ENCODE measurements around the gene TRIM59. TPM values are rescaled to one million over a fixed set of nuclear protein-coding genes. Genes with fewer than 3 reads are reported as not detected.

The TRIM59 gene
- total and polyA plus RNA-seq, 9 of the 15 experiments (the other 6 are each of a cell fraction or from before 2014, with no cell fraction given): 16.8 to 101 (median 34.8) TPM

- no peaks in the 10 kb centered on the region for H3K9me1 ChIP-seq (ENCODE audit: control insufficient read depth, insufficient read depth, low read length)
- no peak for TF ChIP-seq NR3C1 (CRISPR knock-in tag; IDR thresholded peaks at IDR 0.05)
- no peak for TF ChIP-seq E2F1 (CRISPR knock-in tag; IDR thresholded peaks at IDR 0.05)
- TF ChIP-seq ZNF280A (IDR thresholded peaks at IDR 0.05; ENCODE audit: low read depth, partially characterized antibody): no peak
- TF ChIP-seq HBP1 (CRISPR knock-in tag; IDR thresholded peaks at IDR 0.05): no peak
- TF ChIP-seq CBX8 (IDR thresholded peaks at IDR 0.05; ENCODE audit: borderline replicate concordance, extremely low read depth, low read depth, low read length, poor library complexity, severe bottlenecking): no peak
- TF ChIP-seq SOX6 (IDR thresholded peaks at IDR 0.05): no peak
- TF ChIP-seq POLR2H (tag; IDR thresholded peaks at IDR 0.05; ENCODE audit: low read depth): no peak
- TF ChIP-seq EWSR1 (IDR thresholded peaks at IDR 0.05; ENCODE audit: borderline replicate concordance, low read depth, partially characterized antibody): no peak
- no peak for TF ChIP-seq HDAC3 (IDR thresholded peaks at IDR 0.05; ENCODE audit: borderline replicate concordance, partially characterized antibody)
- no peak for TF ChIP-seq HIVEP1 (CRISPR knock-in tag; IDR thresholded peaks at IDR 0.05)
- H4K20me1 ChIP-seq (replicated peaks; ENCODE audit: control insufficient read depth, insufficient read depth, low read length): no peaks in the 10 kb centered on the region
- ChIA-PET POLR2A (interaction anchor here (0.6 kb wide), 1 partner anchor 29 kb away, joined by 3 read pairs; the partner anchor contains the start of gene TRIM59), CTCF (ENCODE audit: low intra/inter-chr PET ratio) (no interaction called here)
- no peak for ATAC-seq
- H3K4me2 ChIP-seq (ENCODE audit: insufficient read depth, low read length): no peak overlapping the region
- no peaks in the 10 kb centered on the region for H3K9me3 ChIP-seq (replicated peaks; ENCODE audit: control insufficient read depth, insufficient read depth, low read depth, low read length)
- H3K79me2 ChIP-seq (ENCODE audit: control insufficient read depth, insufficient read depth, low read length): no peaks in the 10 kb centered on the region
- peaks cover 0 to 3% of the 10 kb centered on the region in 2 experiments; a peak in 1 of 5 replicates for H3K4me1 ChIP-seq (replicated peaks in 1 of 2; ENCODE audit: control insufficient read depth in 2 of 2, insufficient read depth in 2 of 2, low read length in 2 of 2)
- H3K27ac ChIP-seq (ENCODE audit: extremely low read depth, low read depth, low read length): no peak overlapping the region
- intact Hi-C loops (cut with micrococcal nuclease): no loop called here
- no peaks in the 10 kb centered on the region for H3K36me3 ChIP-seq (ENCODE audit: control insufficient read depth, insufficient read depth, low read length)
- 14% methylated on average over 5 of the region's 5 CpGs for WGBS (ENCODE audit: insufficient coverage, low coverage, missing lambda C conversion rate)
- no peak overlapping the region for H3K9ac ChIP-seq (ENCODE audit: insufficient read depth in 1 of 2, low read depth in 2 of 2, low read length in 2 of 2)
- in situ Hi-C loops (cut with MboI): no loop called here
- no peak overlapping the region for H3K4me3 ChIP-seq
- no peak for DNase-seq (ENCODE audit: extremely low read depth in 1 of 4, low spot score in 3 of 4)
- FAIRE-seq: no peak
- no peak overlapping the region for H2AFZ ChIP-seq (ENCODE audit: low read depth, low read length)
- peaks cover 0 to 5% of the 10 kb centered on the region in 2 experiments; a peak in 1 of 5 replicates for H3K27me3 ChIP-seq (ENCODE audit: control insufficient read depth in 2 of 2, insufficient read depth in 2 of 2, low read length in 2 of 2)
- BruUV-seq (replicated peaks): no TSS peak
Observed at GRCh38 chr3:160478338-160478737, 28.8 kb upstream of the TRIM59 start.
